ENCODE data around the gene SIK3.
"Not testable (repeated sequence)": the region's sequence is repeated elsewhere in the genome, so short reads cannot be mapped to it uniquely, and the experiment has no call there.

The SIK3 gene

GRCh38 chr11:116835042-116835772 lies 263.0 kb downstream of the SIK3 start:
- peak in 1 of 2 experiments; percentile 52 for DNase-seq

GRCh38 chr11:116834535-116835041 lies 263.6 kb downstream of the SIK3 start:
- not testable (repeated sequence) for DNase-seq

GRCh38 chr11:116833816-116834534 lies 264.3 kb downstream of the SIK3 start:
- DNase-seq, result no peak

DNA sequence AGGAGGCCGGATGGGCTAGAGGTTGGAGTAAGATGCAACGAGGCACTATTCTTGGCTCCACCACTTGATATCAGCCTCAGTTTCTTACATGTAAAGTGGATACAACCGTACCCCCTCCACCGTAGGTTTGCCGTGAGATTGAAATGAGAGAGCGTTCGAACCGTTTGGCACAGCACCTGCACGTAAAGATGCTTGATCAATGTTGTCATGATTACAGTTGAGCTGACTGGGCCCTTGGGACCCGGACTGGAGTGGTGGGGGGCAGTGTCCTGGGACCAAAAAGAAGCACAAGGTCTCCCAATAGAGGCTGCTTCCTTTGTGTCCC lies 264.8 kb downstream of the SIK3 start:
- DNase-seq, result no peak

- no peak for DNase-seq
These were observed 265.6 kb downstream of the SIK3 start for GRCh38 chr11:116832350-116833290.

DNA sequence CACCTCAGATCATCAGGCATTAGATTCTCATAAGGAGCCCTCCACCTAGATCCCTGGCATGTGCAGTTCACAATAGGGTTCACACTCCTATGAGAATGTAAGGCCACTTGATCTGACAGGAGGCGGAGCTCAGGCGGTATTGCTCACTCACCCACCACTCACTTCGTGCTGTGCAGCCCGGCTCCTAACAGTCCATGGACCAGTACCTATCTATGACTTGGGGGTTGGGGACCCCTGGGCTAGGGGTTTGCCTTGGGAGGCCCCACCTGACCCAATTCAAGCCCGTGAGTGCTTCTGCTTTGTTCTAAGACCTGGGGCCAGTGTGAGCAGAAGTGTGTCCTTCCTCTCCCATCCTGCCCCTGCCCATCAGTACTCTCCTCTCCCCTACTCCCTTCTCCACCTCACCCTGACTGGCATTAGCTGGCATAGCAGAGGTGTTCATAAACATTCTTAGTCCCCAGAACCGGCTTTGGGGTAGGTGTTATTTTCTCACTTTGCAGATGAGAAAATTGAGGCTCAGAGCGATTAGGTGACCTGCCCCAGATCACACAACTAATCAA lies 266.4 kb downstream of the SIK3 start:
- no peak for DNase-seq

DNA sequence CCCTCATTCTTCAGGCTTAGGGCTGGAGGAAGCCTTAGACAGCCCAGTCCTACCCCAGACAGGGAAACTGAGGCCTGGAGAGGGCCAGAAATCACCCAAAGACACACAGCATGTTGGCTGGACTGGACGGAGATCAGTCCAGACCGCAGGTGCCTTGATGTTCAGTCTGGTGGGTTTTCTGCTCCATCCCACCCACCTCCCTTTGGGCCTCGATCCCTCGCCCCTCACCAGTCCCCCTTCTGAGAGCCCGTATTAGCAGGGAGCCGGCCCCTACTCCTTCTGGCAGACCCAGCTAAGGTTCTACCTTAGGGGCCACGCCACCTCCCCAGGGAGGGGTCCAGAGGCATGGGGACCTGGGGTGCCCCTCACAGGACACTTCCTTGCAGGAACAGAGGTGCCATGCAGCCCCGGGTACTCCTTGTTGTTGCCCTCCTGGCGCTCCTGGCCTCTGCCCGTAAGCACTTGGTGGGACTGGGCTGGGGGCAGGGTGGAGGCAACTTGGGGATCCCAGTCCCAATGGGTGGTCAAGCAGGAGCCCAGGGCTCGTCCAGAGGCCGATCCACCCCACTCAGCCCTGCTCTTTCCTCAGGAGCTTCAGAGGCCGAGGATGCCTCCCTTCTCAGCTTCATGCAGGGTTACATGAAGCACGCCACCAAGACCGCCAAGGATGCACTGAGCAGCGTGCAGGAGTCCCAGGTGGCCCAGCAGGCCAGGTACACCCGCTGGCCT lies 267.9 kb downstream of the SIK3 start:
- DNase-seq, result no peak

DNA sequence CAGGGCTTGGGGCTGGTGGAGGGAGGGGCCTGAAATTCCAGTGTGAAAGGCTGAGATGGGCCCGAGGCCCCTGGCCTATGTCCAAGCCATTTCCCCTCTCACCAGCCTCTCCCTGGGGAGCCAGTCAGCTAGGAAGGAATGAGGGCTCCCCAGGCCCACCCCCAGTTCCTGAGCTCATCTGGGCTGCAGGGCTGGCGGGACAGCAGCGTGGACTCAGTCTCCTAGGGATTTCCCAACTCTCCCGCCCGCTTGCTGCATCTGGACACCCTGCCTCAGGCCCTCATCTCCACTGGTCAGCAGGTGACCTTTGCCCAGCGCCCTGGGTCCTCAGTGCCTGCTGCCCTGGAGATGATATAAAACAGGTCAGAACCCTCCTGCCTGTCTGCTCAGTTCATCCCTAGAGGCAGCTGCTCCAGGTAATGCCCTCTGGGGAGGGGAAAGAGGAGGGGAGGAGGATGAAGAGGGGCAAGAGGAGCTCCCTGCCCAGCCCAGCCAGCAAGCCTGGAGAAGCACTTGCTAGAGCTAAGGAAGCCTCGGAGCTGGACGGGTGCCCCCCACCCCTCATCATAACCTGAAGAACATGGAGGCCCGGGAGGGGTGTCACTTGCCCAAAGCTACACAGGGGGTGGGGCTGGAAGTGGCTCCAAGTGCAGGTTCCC lies 268.6 kb downstream of the SIK3 start, which contains the start of gene APOC3:
TSS of gene APOC3 (plus strand) at position 383 of the 659 bp plus-strand sequence. CDS start 676 bp downstream, outside the sequence.
- no peak for DNase-seq

- no peak for DNase-seq
These were observed 269.4 kb downstream of the SIK3 start for GRCh38 chr11:116828632-116829524.

DNA sequence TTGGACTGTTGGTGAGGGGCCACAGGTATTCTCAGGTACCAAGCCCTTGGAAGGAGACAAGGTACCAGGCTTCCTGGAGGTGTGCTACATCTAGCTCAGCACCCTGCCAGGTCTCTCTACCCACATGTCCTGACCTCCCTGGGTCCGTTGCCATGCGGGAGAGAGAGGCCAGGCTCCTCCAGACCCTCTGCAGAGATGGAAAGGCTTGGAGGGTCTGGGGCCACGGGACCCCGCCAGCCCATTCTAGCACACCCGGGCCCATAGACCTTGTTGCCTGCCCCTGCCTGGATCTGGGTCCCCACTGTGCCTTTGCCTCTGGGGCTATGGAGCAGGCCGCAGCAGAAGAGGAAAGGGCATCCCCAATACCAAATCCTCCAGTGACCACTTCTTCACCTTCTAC lies 270.8 kb downstream of the SIK3 start:
- no peak for DNase-seq

- no peak for DNase-seq
These were observed 271.3 kb downstream of the SIK3 start for GRCh38 chr11:116826751-116827431.

DNA sequence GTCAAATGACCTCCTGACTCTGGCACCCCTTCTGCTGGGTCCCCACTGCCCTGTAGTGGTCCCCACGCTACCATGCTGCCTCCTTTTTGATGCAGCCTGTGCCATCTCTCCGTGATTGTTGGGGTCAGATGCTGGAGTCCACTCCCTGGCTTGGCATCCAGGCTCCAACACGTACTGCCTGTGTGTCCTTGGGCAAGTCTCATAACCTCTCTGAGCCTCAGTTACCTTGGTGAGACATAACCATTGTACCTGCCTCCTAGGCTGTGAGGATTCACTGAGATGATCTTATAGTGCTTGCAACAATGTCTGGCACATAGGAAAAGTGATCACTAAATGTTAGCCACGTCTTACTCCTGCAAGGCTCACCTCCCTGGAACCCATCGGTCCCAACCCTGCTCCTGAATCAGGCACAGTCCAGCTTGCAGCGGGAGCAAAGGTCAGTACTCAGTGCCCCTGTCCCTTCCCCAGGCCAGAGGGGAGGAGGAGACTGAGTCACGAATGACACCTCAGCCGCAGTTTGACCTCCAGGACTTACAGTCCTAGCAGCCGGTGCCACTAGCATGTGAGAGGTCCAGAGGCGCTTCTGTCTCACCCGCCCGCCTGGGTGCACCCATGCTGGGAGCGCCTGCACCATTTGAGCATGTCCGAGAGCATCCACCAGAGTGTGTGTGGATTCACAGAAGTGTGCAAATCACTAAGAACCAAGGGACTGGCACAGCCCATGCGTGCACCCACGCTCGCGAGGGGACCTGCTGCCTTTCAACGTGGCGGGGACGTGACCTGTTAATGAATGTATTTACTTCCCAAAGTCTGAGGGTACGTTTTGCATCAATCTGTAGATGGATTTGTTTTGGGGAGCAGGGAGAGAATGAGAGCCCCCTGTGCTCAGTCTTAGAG lies 272.1 kb downstream of the SIK3 start:
- no peak for DNase-seq

DNA sequence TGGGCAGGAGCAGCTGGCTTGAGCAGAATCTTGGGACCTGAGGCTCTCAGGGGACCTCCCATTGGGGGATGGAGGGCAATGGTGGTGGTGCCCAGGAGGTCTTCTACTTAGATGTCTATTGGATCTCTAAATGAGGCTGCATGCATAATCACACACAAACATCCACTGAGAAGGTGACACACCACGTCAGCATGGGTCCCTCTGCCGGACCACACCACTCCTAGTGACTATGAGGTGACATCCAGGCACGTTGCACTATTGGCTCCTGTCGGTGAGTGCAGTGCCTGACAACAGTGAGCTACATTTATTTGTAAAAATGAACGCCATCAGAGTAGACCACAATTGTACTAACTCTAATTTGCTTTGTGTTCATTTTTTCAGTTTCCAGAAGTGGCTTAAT lies 272.8 kb downstream of the SIK3 start:
- no peak for DNase-seq

DNA sequence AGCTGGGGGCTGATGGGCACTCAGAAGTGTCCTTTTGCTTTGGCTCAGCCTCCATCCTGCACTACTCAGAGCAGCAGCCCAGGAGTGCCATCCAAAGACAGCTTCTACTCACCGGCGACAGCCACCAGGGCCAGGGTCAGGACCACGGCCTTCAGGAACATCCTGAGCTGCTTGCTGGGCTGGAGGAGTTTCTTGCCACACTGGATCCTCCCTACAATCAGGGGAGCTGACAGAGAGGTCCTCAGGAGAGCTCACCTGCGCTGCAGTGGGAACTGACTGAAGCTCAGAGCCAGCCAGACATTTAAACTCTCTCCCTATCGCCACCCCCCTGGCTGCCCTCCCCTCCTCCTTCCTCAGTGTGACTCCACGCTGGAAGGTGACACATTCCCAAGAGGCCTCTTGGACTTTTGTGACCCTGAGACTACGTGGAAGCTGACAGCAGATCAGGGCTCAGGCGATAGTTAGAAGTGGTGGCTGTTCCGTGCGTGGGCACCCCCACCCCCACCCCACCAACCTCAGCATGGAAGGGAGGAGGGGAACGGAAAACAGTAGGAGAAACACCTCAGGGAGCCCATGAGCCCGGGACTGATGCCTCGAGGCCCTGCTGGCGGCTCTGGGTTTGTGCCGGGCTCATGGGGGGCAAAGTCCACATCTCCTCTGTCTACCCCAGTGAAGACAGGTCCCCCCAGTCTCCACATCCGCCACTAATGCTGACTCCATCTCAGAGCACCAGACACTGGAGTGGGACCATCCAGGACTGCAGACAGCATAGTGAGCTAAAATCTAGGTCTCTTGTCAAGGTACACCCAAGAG lies 275.0 kb downstream of the SIK3 start, which contains the start of gene APOA4:
TSS of gene APOA4 (minus strand) at position 274 of the 813 bp plus-strand sequence. CDS start at position 161, 113 bp downstream.
- no peak for DNase-seq

GRCh38 chr11:116822575-116822974 lies 275.7 kb downstream of the SIK3 start:
- no peak for DNase-seq

- no peak for DNase-seq
These were observed 276.9 kb downstream of the SIK3 start for GRCh38 chr11:116821050-116821918.

DNA sequence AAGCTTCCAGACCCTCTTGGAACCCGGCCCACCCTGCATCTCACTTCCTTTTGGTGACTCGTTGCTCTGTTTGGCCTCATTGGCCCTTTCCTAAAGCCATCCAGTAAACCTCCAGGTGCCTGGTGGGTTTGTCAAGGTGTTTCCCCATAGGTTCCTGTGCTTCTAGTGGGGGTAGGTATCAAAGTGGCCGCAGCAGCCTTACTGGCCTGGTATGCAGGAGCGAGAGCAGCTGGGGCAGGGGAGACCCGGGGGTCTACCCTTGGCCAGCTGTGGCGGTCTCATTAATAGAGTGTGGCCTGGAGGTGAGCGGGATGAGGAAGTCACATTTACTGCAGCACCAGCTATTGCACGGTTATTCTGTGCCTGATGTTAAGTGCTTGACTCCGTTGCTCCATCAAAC lies 279.2 kb downstream of the SIK3 start:
- DNase-seq, result no peak
